GM12873 (cell line): ENCODE results near the gene CHST11.

Source experiments
- CTCF ChIP-seq: IDR thresholded peaks from 2 replicates; pipeline ENCODE4 v1.5.1; 2012; ENCODE audit warnings: low read depth, mild to moderate bottlenecking, moderate library complexity, low read length, control low read depth; ENCODE audit not compliant: insufficient read depth; ENCODE audit errors: missing control alignments

CHST11 gene

DNA sequence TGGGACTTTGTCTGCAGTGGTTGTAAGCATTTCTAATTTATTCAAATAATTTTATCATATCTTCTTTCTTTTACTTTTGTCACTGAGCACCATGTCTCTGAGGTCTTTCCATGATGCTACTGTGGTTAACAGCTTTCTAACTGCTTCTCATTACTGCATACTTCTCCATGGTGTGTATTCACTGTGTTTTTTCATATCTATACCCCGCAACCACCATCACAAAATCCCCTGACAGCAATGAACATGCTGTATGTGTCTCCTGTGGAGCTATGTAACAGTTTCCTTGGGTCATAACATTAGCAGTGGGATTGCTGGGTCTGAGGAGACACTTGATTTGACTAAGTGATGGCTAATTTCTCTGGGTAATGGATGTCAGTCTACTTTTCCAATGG lies 29.2 kb upstream of the CHST11 start:
- no peak for TF ChIP-seq CTCF

GRCh38 chr12:104433061-104433460 lies 23.7 kb upstream of the CHST11 start:
- TF ChIP-seq CTCF: no peak

DNA sequence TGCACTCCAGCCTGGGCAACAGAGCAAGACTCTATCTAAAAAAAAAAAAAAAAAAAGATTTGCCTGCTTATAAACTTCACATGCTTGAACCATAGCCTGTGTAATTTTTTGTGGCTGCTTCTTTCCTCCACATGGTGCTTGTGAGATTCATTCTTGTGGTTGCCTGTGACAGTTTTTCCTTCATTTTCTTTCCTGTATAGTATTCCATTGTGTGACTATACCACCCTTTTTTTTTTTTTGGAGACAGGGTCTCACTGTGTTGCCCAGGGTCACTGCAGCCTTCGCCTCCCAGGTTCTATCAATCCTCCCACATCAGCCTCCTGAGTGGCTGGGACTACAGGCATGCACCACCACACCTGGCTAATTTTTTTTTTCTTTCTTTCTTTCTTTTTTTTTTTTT lies 22.6 kb upstream of the CHST11 start:
- no peak for TF ChIP-seq CTCF

DNA sequence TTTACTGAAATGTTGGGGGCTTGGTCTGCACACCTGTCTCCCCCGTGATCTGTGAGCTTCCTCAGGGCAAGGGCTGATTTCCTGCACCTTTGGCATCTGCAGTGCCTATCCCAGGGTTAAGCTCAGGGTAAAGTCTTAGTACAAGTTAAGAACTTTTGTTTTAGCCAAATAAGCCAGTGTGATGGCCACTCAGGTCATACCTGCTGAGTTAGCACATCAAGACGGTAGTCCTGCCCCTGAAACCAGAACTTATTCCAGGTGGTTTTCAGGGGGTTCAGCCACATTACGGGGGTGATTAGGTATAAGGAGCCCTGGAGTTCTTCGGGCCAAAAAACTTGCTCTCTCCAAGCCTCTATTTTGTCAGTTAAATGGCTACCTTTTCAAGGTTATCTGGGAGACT lies 21.6 kb upstream of the CHST11 start:
- no peak for TF ChIP-seq CTCF

DNA sequence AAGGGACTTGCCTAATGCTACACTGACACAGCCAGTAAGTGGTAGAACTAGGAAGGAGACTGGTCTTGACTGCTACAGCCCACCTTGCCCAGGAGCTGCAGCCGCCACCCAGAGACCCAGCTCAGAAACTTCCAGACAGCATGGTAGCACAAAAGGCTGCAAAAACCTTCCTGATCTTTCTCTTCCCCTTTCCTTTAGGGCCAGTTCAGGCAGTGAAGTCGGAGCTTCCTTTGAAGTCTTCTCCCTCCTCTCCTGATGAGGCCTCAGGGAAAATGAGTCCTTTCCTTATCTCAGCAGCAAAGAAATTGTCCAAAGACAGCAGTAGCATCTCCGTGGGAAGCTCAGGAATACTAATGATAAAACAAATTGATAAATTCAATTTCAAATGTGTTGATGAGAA lies 21.0 kb upstream of the CHST11 start:
- TF ChIP-seq CTCF: no peak

GRCh38 chr12:104436790-104437189 lies 20.0 kb upstream of the CHST11 start:
- TF ChIP-seq CTCF: no peak

GRCh38 chr12:104438134-104438533 lies 18.6 kb upstream of the CHST11 start:
- no peak for TF ChIP-seq CTCF

DNA sequence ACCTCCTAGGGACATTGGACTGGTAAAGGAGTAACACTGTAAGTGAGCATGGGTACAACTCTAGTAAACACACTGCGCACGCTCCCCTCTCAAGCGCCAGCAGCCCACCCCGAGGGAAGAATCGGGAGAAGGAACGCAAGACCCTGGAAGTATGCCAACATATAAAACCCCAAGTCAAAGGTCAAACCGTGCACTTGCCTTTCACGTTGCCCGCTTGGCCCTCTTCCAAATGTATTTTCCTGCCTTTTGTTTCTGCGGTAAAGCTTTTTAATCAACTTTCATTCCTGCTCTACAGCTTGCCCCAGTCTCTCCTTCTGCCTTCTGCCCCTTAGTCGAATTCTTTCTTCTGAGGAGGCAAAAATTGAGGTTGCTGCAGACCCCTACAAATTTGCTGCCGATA lies 17.6 kb upstream of the CHST11 start:
- no peak for TF ChIP-seq CTCF
